Parathyroid adenoma (tissue), 2 donors: ENCODE data around the gene C16orf95.

ENCODE experiments used
- H2AFZ ChIP-seq: fragments of 300-600 bp; sonication (generic); one replicate; pipeline ENCODE4 v1.7.0; 2017; ENCODE audit warnings: antibody characterized with exemption, mild to moderate bottlenecking
- H3K27ac ChIP-seq: fragments of 300-600 bp; sonication (generic); one replicate; pipeline ENCODE4 v1.7.0; 2017
- H3K27me3 ChIP-seq: fragments of 300-600 bp; sonication (generic); one replicate; pipeline ENCODE4 v1.7.0; 2017; ENCODE audit warnings: low read length; ENCODE audit not compliant: control insufficient read depth, insufficient read depth
- H3K36me3 ChIP-seq: fragments of 300-600 bp; sonication (generic); one replicate; pipeline ENCODE4 v1.7.0; 2017; ENCODE audit warnings: low read length; ENCODE audit not compliant: control insufficient read depth, insufficient read depth
- H3K4me1 ChIP-seq: fragments of 300-600 bp; sonication (generic); one replicate; pipeline ENCODE4 v1.7.0; 2017; ENCODE audit warnings: control low read depth
- H3K4me2 ChIP-seq: fragments of 300-600 bp; sonication (generic); one replicate; pipeline ENCODE4 v1.7.0; 2017; ENCODE audit warnings: low read length
- H3K4me3 ChIP-seq: fragments of 300-600 bp; sonication (generic); one replicate; pipeline ENCODE4 v1.7.0; 2017; ENCODE audit warnings: low read depth, low read length
- H3K79me2 ChIP-seq: fragments of 300-600 bp; sonication (generic); one replicate; pipeline ENCODE4 v1.7.0; 2017; ENCODE audit warnings: control low read depth
- H3K9ac ChIP-seq: fragments of 300-600 bp; sonication (generic); one replicate; pipeline ENCODE4 v1.7.0; 2017; ENCODE audit warnings: mild to moderate bottlenecking
- H3K9me3 ChIP-seq: fragments of 300-600 bp; sonication (generic); one replicate; pipeline ENCODE4 v1.7.0; 2017; ENCODE audit warnings: low read length; ENCODE audit not compliant: control insufficient read depth
- TF ChIP-seq, protein P1 (sequence below): fragments of 300-600 bp; sonication (generic); IDR thresholded peaks from one replicate; pipeline ENCODE4 v1.7.0; 2017; ENCODE audit warnings: antibody characterized with exemption, mild to moderate bottlenecking
- donor health status: primary hyperparathyroidism.

Gene C16orf95

DNA sequence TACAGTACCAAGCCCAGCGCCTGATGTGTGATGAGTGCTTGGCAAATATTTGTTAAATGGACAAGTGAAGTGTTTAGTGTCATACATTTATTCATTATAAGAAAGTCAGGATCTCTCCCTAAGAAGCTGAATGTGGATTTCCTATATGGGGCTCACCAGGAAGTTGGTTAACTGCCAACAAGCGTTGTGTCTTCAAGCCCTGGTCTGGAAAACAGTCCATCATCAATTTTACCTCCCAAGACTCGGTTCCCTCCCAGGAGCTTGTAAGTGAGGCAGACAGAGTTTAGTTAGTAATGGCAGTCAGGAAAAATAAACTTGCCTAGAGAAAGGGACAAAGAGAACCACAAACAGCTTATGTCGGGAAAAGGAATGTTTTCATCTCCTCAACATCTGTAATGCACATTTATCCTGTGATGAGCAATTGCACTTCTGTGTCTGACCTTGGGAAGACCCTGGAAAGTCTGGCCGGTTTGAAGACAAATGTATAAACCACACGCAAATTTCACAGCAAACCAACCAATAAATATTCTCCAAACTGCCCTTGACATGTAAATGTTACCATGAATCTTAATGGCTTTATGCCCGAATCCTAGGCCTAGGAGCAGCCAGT lies 28.3 kb downstream of the C16orf95 start:
- TF ChIP-seq, protein P1, sequence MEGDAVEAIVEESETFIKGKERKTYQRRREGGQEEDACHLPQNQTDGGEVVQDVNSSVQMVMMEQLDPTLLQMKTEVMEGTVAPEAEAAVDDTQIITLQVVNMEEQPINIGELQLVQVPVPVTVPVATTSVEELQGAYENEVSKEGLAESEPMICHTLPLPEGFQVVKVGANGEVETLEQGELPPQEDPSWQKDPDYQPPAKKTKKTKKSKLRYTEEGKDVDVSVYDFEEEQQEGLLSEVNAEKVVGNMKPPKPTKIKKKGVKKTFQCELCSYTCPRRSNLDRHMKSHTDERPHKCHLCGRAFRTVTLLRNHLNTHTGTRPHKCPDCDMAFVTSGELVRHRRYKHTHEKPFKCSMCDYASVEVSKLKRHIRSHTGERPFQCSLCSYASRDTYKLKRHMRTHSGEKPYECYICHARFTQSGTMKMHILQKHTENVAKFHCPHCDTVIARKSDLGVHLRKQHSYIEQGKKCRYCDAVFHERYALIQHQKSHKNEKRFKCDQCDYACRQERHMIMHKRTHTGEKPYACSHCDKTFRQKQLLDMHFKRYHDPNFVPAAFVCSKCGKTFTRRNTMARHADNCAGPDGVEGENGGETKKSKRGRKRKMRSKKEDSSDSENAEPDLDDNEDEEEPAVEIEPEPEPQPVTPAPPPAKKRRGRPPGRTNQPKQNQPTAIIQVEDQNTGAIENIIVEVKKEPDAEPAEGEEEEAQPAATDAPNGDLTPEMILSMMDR: no peak
- Histone ChIP-seq H3K4me3 (no peak overlapping the region), H3K9me3 (no peaks in the 10 kb centered on the region), H3K27me3 (no peaks in the 10 kb centered on the region), H3K9ac (no peak overlapping the region), H3K36me3 (no peaks in the 10 kb centered on the region), H3K4me1 (no peaks in the 10 kb centered on the region), H3K27ac (no peak overlapping the region), H3K79me2 (no peaks in the 10 kb centered on the region), H2AFZ (no peak overlapping the region), H3K4me2 (no peak overlapping the region)

DNA sequence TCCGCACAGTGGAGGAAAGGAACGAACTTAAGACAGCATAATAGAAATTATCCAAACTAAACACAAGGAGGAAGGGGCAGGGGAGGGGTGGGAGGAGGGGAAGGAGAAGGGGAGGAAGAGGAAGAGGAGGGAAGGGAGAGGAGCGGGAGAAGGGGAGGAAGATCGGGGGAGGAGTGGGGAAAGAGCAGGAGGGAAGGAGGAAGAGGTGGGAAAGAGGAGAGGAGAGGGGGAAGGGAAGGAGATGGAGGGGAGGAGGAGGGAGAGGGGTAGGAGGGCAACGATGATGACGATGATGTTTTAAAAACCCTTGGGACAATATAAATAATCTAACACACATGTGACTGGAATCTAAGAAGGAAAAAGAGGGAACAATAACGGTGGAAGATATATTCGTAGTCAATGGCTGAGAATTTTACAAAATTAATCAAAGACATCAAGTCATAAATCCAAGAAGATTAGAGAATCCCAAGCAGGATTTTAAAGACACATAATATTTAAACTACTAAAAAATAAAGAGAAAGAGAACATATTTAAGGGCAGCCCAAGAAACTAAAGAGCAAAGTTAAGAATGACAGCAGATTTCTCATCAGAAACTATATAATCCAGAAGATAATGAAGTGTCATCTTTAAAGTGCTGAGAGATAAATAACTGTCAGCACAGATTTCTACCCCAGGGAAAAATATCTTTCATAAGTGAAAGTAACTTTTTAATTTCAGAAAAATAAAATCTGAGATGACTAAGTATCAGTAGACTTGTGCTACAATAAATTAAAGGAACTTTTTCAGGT lies 30.2 kb downstream of the C16orf95 start:
- Histone ChIP-seq H3K9ac (no peak overlapping the region), H3K36me3 (no peaks in the 10 kb centered on the region), H3K4me3 (no peak overlapping the region), H3K4me1 (no peaks in the 10 kb centered on the region), H2AFZ (no peak overlapping the region), H3K27ac (no peak overlapping the region), H3K79me2 (no peaks in the 10 kb centered on the region), H3K9me3 (no peaks in the 10 kb centered on the region), H3K4me2 (no peak overlapping the region), H3K27me3 (no peaks in the 10 kb centered on the region)
- TF ChIP-seq, protein P1: no peak

GRCh38 chr16:87284183-87284582 lies 33.0 kb downstream of the C16orf95 start:
- Histone ChIP-seq H3K9ac (no peak overlapping the region), H3K4me1 (no peaks in the 10 kb centered on the region), H3K36me3 (no peaks in the 10 kb centered on the region), H3K4me3 (no peak overlapping the region), H3K4me2 (no peak overlapping the region), H3K9me3 (no peaks in the 10 kb centered on the region), H2AFZ (no peak overlapping the region), H3K79me2 (no peaks in the 10 kb centered on the region), H3K27me3 (no peaks in the 10 kb centered on the region), H3K27ac (no peak overlapping the region)
- TF ChIP-seq, protein P1: no peak

DNA sequence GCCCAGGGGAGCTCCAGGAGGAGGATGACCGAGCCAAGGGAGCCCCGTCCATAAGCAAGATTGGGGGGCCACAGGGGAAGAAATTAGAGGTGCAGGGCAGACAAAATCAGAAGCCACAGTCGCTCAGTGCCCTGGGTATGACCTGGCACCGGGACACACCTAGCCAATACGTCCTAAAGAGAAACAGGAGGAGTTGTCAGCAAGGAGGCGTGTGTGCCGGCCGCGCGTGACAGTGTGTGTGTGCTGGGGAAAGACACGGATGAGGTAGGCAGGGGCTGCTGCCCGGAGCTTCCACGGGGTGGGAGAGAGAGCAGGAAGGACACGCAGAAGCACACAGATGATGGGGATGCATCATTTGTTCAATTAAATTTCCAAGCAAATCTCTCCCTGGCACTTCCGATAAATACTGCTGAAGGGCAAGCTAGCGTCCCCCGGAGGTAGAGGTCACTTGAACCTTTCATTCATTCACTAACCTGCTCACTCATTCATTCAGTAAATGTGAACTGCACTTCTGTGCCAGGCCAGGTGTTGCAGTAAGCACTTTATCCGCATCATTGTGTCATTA lies 38.0 kb downstream of the C16orf95 start:
- no peaks in the 10 kb centered on the region for H3K79me2 ChIP-seq
- H3K36me3 ChIP-seq: no peaks in the 10 kb centered on the region
- H3K27ac ChIP-seq: no peak overlapping the region
- TF ChIP-seq, protein P1: no peak
- no peaks in the 10 kb centered on the region for H3K27me3 ChIP-seq
- H3K4me2 ChIP-seq: no peak overlapping the region
- peak overlapping the region; percentile 48 for H2AFZ ChIP-seq
- H3K9me3 ChIP-seq: no peaks in the 10 kb centered on the region
- H3K4me1 ChIP-seq: no peaks in the 10 kb centered on the region
- H3K4me3 ChIP-seq: no peak overlapping the region
- no peak overlapping the region for H3K9ac ChIP-seq
